AG04449 (cell line): Measurements from ENCODE around the gene LRMDA.

ENCODE experiments used
- CTCF ChIA-PET: fragments of 350-600 bp; formaldehyde crosslinking; extraction: SDS; loops from one replicate; lab custom pipeline; 2021; ENCODE audit warnings: antibody characterized with exemption; lab: Yijun Ruan, JAX
- POLR2A ChIA-PET: fragments of 400-600, 350-600 bp; formaldehyde crosslinking; extraction: SDS; loops from one replicate; lab custom pipeline; 2020; ENCODE audit warnings: antibody characterized with exemption, inconsistent platforms; lab: Yijun Ruan, JAX
- DNase-seq: peaks from one replicate; pipeline ENCODE4 v3.0.0-alpha.2; 2010; ENCODE audit warnings: low read depth, low spot score
- H3K4me3 ChIP-seq: 2 replicates; pipeline ENCODE4 v1.5.1; 2011; ENCODE audit warnings: low read depth, mild to moderate bottlenecking, control low read depth, low read length
- CTCF ChIP-seq: IDR thresholded peaks from one replicate; pipeline ENCODE4 v1.5.1; 2011; ENCODE audit warnings: mild to moderate bottlenecking, moderate library complexity, low read length, control low read depth, inconsistent platforms; ENCODE audit not compliant: insufficient read depth; ENCODE audit errors: missing control alignments

Gene LRMDA

GRCh38 chr10:76168437-76168836 lies 737.0 kb downstream of the LRMDA start:
- ChIA-PET POLR2A (no interaction called here), CTCF (no interaction called here)
- no peak for TF ChIP-seq CTCF
- no peak overlapping the region for H3K4me3 ChIP-seq
- no peak for DNase-seq

DNA sequence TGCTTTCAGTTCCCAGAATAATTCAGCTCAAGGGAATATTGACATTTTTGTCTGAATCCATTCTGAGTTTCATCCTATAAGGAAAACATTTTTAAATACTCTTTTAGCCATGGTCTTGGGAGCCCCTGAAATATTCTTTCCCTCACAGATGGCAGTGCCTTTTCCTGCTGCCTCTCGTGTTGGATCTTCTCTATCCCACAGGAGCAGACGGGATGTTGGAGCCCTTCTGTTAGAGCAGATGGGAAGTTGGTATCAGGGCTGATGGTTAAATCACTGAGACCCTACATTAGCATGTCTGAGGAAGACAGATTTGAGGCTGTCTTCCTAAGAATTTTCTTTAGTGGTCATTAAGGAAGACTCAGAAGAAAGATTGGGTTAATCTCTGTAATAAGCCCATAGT lies 737.8 kb downstream of the LRMDA start:
- DNase-seq, result no peak
- POLR2A ChIA-PET, result no interaction called here
- H3K4me3 ChIP-seq, result no peak overlapping the region
- CTCF ChIA-PET, result no interaction called here
- no peak for TF ChIP-seq CTCF

- no peak overlapping the region for H3K4me3 ChIP-seq
- ChIA-PET POLR2A (interaction anchor here (0.6 kb wide), 1 partner anchor 135 kb away, joined by 3 read pairs; no protein-coding TSS in a partner anchor), CTCF (no interaction called here)
- no peak for TF ChIP-seq CTCF
- DNase-seq, result no peak
Measured at GRCh38 chr10:76172020-76172419, 740.6 kb downstream of the LRMDA start.

GRCh38 chr10:76175533-76176165 lies 744.2 kb downstream of the LRMDA start:
- no peak for TF ChIP-seq CTCF
- ChIA-PET CTCF (no interaction called here), POLR2A (no interaction called here)
- H3K4me3 ChIP-seq, result no peak overlapping the region
- DNase-seq, result no peak

GRCh38 chr10:76176166-76176550 lies 744.7 kb downstream of the LRMDA start:
- DNase-seq, result no peak
- ChIA-PET CTCF (no interaction called here), POLR2A (no interaction called here)
- H3K4me3 ChIP-seq, result no peak overlapping the region
- TF ChIP-seq CTCF, result no peak

DNA sequence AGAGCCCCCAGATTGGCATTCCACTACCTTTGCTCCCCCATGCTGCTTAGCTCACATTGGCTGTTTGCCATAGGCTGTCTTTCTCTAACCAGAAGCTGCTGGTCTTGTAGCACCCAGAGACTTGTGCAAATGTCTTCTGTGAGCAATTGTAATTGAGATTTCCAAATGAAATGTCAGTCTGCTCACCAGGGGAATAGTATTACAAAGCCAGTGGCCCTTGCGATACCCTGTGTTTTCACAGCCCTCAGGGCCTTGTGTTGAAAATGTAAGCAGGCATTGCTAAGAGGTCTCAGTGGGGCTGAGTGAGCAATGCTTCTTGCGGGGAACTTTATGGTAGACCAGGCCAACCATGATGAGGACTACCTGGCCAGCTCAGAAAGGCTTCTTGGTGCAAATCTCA lies 746.5 kb downstream of the LRMDA start:
- H3K4me3 ChIP-seq, result no peak overlapping the region
- no peak for DNase-seq
- POLR2A ChIA-PET, result no interaction called here
- CTCF ChIA-PET, result interaction anchor here (1.0 kb wide), 1 partner anchor 806 kb away, joined by 4 read pairs; no protein-coding TSS in a partner anchor
- TF ChIP-seq CTCF, result no peak
